GM21423 (cell line): ENCODE data around the gene ZNF236.
"Not testable (repeated sequence)": the region's sequence is repeated elsewhere in the genome, so short reads cannot be mapped to it uniquely, and the experiment has no call there.

Experiments used
- ATAC-seq: cut with Tn5 transposase; IDR thresholded peaks from one replicate; pipeline ENCODE4 v1.9.1; 2021; ENCODE audit warnings: mild to moderate bottlenecking, moderate library complexity; ENCODE audit not compliant: unreplicated experiment

Gene ZNF236

GRCh38 chr18:76984193-76985155 lies 162.1 kb downstream of the ZNF236 start:
- no peak for ATAC-seq

- ATAC-seq: no peak
These were observed 163.0 kb downstream of the ZNF236 start for GRCh38 chr18:76985156-76985950.

GRCh38 chr18:76985951-76986236 lies 163.5 kb downstream of the ZNF236 start:
- no peak for ATAC-seq

GRCh38 chr18:76986406-76986805 lies 164.0 kb downstream of the ZNF236 start:
- no peak for ATAC-seq

- no peak for ATAC-seq
These were observed 165.9 kb downstream of the ZNF236 start for GRCh38 chr18:76988031-76988826.

GRCh38 chr18:76988827-76989646 lies 166.7 kb downstream of the ZNF236 start:
- no peak for ATAC-seq

GRCh38 chr18:76989647-76990190 lies 167.4 kb downstream of the ZNF236 start:
- no peak for ATAC-seq

GRCh38 chr18:76990343-76991020 lies 168.1 kb downstream of the ZNF236 start:
- ATAC-seq: not testable (repeated sequence)

- ATAC-seq: no peak
These were observed 168.8 kb downstream of the ZNF236 start for GRCh38 chr18:76991021-76991688.

- no peak for ATAC-seq
These were observed 170.1 kb downstream of the ZNF236 start for GRCh38 chr18:76992226-76993084.

GRCh38 chr18:76993085-76993382 lies 170.7 kb downstream of the ZNF236 start:
- no peak for ATAC-seq

GRCh38 chr18:76993573-76993972 lies 171.2 kb downstream of the ZNF236 start:
- ATAC-seq: no peak

- no peak for ATAC-seq
These were observed 171.8 kb downstream of the ZNF236 start for GRCh38 chr18:76994086-76994654.

- no peak for ATAC-seq
These were observed 173.5 kb downstream of the ZNF236 start for GRCh38 chr18:76995896-76996295.

GRCh38 chr18:76996429-76996828 lies 174.1 kb downstream of the ZNF236 start:
- no peak for ATAC-seq

- ATAC-seq: no peak
These were observed 175.8 kb downstream of the ZNF236 start for GRCh38 chr18:76997951-76998808.

GRCh38 chr18:76999077-76999476 lies 176.7 kb downstream of the ZNF236 start:
- ATAC-seq: no peak
